ENCODE data around the gene TIAM2.

TIAM2 gene

GRCh38 chr6:155259204-155259603 lies 264.1 kb downstream of the TIAM2 start:
- no peak overlapping the region for H3K4me3 ChIP-seq (ENCODE audit: low read depth, low read length, poor library complexity, severe bottlenecking)
- H3K9ac ChIP-seq (ENCODE audit: low read length), result no peak overlapping the region
- no peaks in the 10 kb centered on the region for H3F3A ChIP-seq (ENCODE audit: insufficient read depth, low read length)
- no peak overlapping the region for H3K27ac ChIP-seq (ENCODE audit: low read depth, low read length, poor library complexity, severe bottlenecking)
- no peaks in the 10 kb centered on the region for H3K4me1 ChIP-seq (ENCODE audit: insufficient read depth, low read length, severe bottlenecking)
- no peaks in the 10 kb centered on the region for H3K79me2 ChIP-seq (ENCODE audit: insufficient read depth, low read length)
- no peak overlapping the region for H3K4me2 ChIP-seq (ENCODE audit: low read length)
- no peaks in the 10 kb centered on the region for H3K9me2 ChIP-seq (ENCODE audit: low read depth, low read length)
- H4K20me1 ChIP-seq (ENCODE audit: insufficient read depth, low read length), result no peaks in the 10 kb centered on the region
- H3K36me3 ChIP-seq (ENCODE audit: insufficient read depth, low read length), result peaks cover 86% of the 10 kb centered on the region
- H2AFZ ChIP-seq (ENCODE audit: low read length), result no peak overlapping the region
- no peaks in the 10 kb centered on the region for H3K27me3 ChIP-seq (ENCODE audit: insufficient read depth, low read length)
- H3K9me3 ChIP-seq (ENCODE audit: low read length), result no peaks in the 10 kb centered on the region
- no peak for TF ChIP-seq CTCF (IDR thresholded peaks at IDR 0.05; ENCODE audit: low read length)
- no peak for TF ChIP-seq EZH2 (IDR thresholded peaks at IDR 0.05; ENCODE audit: borderline replicate concordance, low read length)

DNA sequence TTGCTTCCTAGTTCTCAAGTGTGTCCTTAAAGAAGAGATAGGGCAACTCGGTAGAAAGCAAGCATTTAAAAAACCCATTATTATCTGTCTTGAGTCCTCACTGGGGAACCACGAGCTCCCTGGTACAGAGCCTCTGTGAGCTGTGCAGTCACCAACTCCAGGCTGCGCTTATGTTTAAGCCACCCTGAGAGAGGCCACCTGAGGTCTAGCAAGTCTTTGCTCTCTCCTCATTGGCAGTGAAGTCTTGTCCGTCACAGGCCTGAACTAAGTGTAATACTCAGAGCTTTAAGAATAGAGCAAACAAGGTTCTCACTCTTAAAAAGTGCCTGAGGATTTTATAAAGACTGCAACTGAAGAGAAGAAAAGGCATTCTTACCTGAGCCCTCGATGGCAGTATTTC lies 264.8 kb downstream of the TIAM2 start:
- no peaks in the 10 kb centered on the region for H3K9me2 ChIP-seq (ENCODE audit: low read depth, low read length)
- no peak for TF ChIP-seq EZH2 (IDR thresholded peaks at IDR 0.05; ENCODE audit: borderline replicate concordance, low read length)
- no peak for TF ChIP-seq CTCF (IDR thresholded peaks at IDR 0.05; ENCODE audit: low read length)
- no peak overlapping the region for H3K4me2 ChIP-seq (ENCODE audit: low read length)
- no peak overlapping the region for H3K9ac ChIP-seq (ENCODE audit: low read length)
- H3K4me3 ChIP-seq (ENCODE audit: low read depth, low read length, poor library complexity, severe bottlenecking), result no peak overlapping the region
- H3K27ac ChIP-seq (ENCODE audit: low read depth, low read length, poor library complexity, severe bottlenecking), result no peak overlapping the region
- H4K20me1 ChIP-seq (ENCODE audit: insufficient read depth, low read length), result no peaks in the 10 kb centered on the region
- H3K9me3 ChIP-seq (ENCODE audit: low read length), result no peaks in the 10 kb centered on the region
- no peaks in the 10 kb centered on the region for H3K79me2 ChIP-seq (ENCODE audit: insufficient read depth, low read length)
- no peak overlapping the region for H2AFZ ChIP-seq (ENCODE audit: low read length)
- H3K36me3 ChIP-seq (ENCODE audit: insufficient read depth, low read length), result peaks cover 86% of the 10 kb centered on the region
- H3K27me3 ChIP-seq (ENCODE audit: insufficient read depth, low read length), result no peaks in the 10 kb centered on the region
- no peaks in the 10 kb centered on the region for H3F3A ChIP-seq (ENCODE audit: insufficient read depth, low read length)
- no peaks in the 10 kb centered on the region for H3K4me1 ChIP-seq (ENCODE audit: insufficient read depth, low read length, severe bottlenecking)

GRCh38 chr6:155260686-155261085 lies 265.6 kb downstream of the TIAM2 start:
- Histone ChIP-seq H4K20me1 (ENCODE audit: insufficient read depth, low read length) (no peaks in the 10 kb centered on the region), H3K9me3 (ENCODE audit: low read length) (no peaks in the 10 kb centered on the region), H3F3A (ENCODE audit: insufficient read depth, low read length) (no peaks in the 10 kb centered on the region), H3K4me2 (ENCODE audit: low read length) (no peak overlapping the region), H3K36me3 (ENCODE audit: insufficient read depth, low read length) (peaks cover 80% of the 10 kb centered on the region), H3K9me2 (ENCODE audit: low read depth, low read length) (no peaks in the 10 kb centered on the region), H3K4me3 (ENCODE audit: low read depth, low read length, poor library complexity, severe bottlenecking) (no peak overlapping the region), H3K9ac (ENCODE audit: low read length) (no peak overlapping the region), H2AFZ (ENCODE audit: low read length) (no peak overlapping the region), H3K27ac (ENCODE audit: low read depth, low read length, poor library complexity, severe bottlenecking) (no peak overlapping the region), H3K79me2 (ENCODE audit: insufficient read depth, low read length) (no peaks in the 10 kb centered on the region), H3K4me1 (ENCODE audit: insufficient read depth, low read length, severe bottlenecking) (no peaks in the 10 kb centered on the region), H3K27me3 (ENCODE audit: insufficient read depth, low read length) (no peaks in the 10 kb centered on the region)
- TF ChIP-seq CTCF (IDR thresholded peaks at IDR 0.05; ENCODE audit: low read length) (no peak), EZH2 (IDR thresholded peaks at IDR 0.05; ENCODE audit: borderline replicate concordance, low read length) (no peak)

All from OCI-LY1 (cell line).